HepG2 (cell line): Measurements from ENCODE around the gene NXT1. TPM values are rescaled to one million over a fixed set of nuclear protein-coding genes. Genes with fewer than 3 reads are reported as not detected.
A peak's percentile ranks its signal among the peaks of the same experiment; 100 is the strongest.

Experiments
- ARNT ChIP-seq: fragments of 450-650 bp; IDR thresholded peaks from 2 replicates; pipeline ENCODE4 v1.6.1; 2017
- ETV5 ChIP-seq: IDR thresholded peaks from 2 replicates; pipeline ENCODE4 v1.6.1; 2018; ENCODE audit warnings: missing biosample characterization, missing genetic modification reagents, inconsistent platforms, borderline replicate concordance
- EZH2 ChIP-seq: conservative IDR thresholded peaks from 2 replicates; pipeline ENCODE4 v1.6.1; 2012; ENCODE audit warnings: mild to moderate bottlenecking, low read depth, low read length, moderate library complexity
- HHEX ChIP-seq: IDR thresholded peaks from 2 replicates; pipeline ENCODE4 v1.6.1; 2016; ENCODE audit warnings: control low read depth
- KDM5B ChIP-seq: sonication (generic); formaldehyde crosslinking; IDR thresholded peaks from 2 replicates; pipeline ENCODE4 v1.4.0; 2020; ENCODE audit warnings: missing genetic modification reagents, mild to moderate bottlenecking, borderline replicate concordance
- KMT2A ChIP-seq: sonication (generic); formaldehyde crosslinking; IDR thresholded peaks from 2 replicates; pipeline ENCODE4 v1.4.0; 2020; ENCODE audit warnings: missing genetic modification reagents
- MTF1 ChIP-seq: sonication (generic); formaldehyde crosslinking; IDR thresholded peaks from 2 replicates; pipeline ENCODE4 v1.5.0; 2020; ENCODE audit warnings: missing genetic modification reagents
- NFATC3 ChIP-seq: sonication (generic); formaldehyde crosslinking; IDR thresholded peaks from 2 replicates; pipeline ENCODE4 v1.5.1; 2020; ENCODE audit warnings: mild to moderate bottlenecking, missing genetic modification reagents
- NFYC ChIP-seq: IDR thresholded peaks from 2 replicates; pipeline ENCODE4 v1.6.1; 2016; ENCODE audit warnings: missing genetic modification reagents, missing compliant biosample characterization
- RFX3 ChIP-seq: IDR thresholded peaks from 2 replicates; pipeline ENCODE4 v1.6.1; 2016; ENCODE audit warnings: missing biosample characterization, missing genetic modification reagents
- SIN3B ChIP-seq: fragments of 150-350 bp; IDR thresholded peaks from 2 replicates; pipeline ENCODE4 v1.6.1; 2014; ENCODE audit warnings: low read length
- TEAD2 ChIP-seq: sonication (generic); formaldehyde crosslinking; IDR thresholded peaks from 2 replicates; pipeline ENCODE4 v1.9.0; 2021; ENCODE audit warnings: missing genetic modification reagents
- ZC3H4 ChIP-seq: sonication (generic); formaldehyde crosslinking; IDR thresholded peaks from 2 replicates; pipeline ENCODE4 v1.4.0; 2020; ENCODE audit warnings: missing genetic modification reagents, borderline replicate concordance
- ZNF296 ChIP-seq: sonication (generic); formaldehyde crosslinking; conservative IDR thresholded peaks from 2 replicates; pipeline ENCODE4 v1.5.0; 2020; ENCODE audit warnings: mild to moderate bottlenecking, missing genetic modification reagents
- ZNF329 ChIP-seq: sonication (generic); formaldehyde crosslinking; IDR thresholded peaks from 2 replicates; pipeline ENCODE4 v1.9.0; 2021; ENCODE audit warnings: low read depth, mild to moderate bottlenecking, missing genetic modification reagents
- ZNF550 ChIP-seq: sonication (generic); formaldehyde crosslinking; IDR thresholded peaks from 2 replicates; pipeline ENCODE4 v1.4.0; 2020; ENCODE audit warnings: mild to moderate bottlenecking, missing genetic modification reagents, borderline replicate concordance
- ZNF670 ChIP-seq: sonication (generic); formaldehyde crosslinking; IDR thresholded peaks from 2 replicates; pipeline ENCODE4 v1.8.0; 2022; ENCODE audit warnings: mild to moderate bottlenecking, missing genetic modification reagents, borderline replicate concordance
- ZNF737 ChIP-seq: sonication (generic); formaldehyde crosslinking; IDR thresholded peaks from 2 replicates; pipeline ENCODE4 v1.5.0; 2020; ENCODE audit warnings: missing genetic modification reagents, mild to moderate bottlenecking, borderline replicate concordance
- ZNF781 ChIP-seq: sonication (generic); formaldehyde crosslinking; IDR thresholded peaks from 2 replicates; pipeline ENCODE4 v1.5.1; 2020; ENCODE audit warnings: borderline replicate concordance, mild to moderate bottlenecking, missing genetic modification reagents; ENCODE audit errors: not compliant biosample characterization
- polyA plus RNA-seq, 8 experiments: library from polyadenylated mRNA; depleted of rRNA in 3 of 8; stranded (reverse) in 7 of 8; unstranded in 1 of 8; fragments of >200 nt; fragmentation: Illumina TruSeq in 4 of 8; extraction: Trizol in 4 of 8; gene quantifications; 2 replicates each; pipeline versions ENCODE4 v1.2.1 to v1.2.3, GENCODE V29; 2011 to 2016; ENCODE audit warnings: low read depth in 4 of 8, missing spikeins in 1 of 8, mixed read lengths in 1 of 8; ENCODE audit not compliant: insufficient read depth in 1 of 8
- total RNA-seq, 5 experiments: library from RNA; depleted of rRNA; stranded (reverse); fragments of >200 nt; fragmentation: Illumina TruSeq; extraction: Trizol; gene quantifications; 2 replicates each; pipeline ENCODE4 v1.2.3, GENCODE V29; 2016; ENCODE audit warnings: low read depth in 1 of 5
- TF ChIP-seq, protein P1 (sequence below): sonication (generic); formaldehyde crosslinking; IDR thresholded peaks from 2 replicates; pipeline ENCODE4 v1.5.0; 2020; ENCODE audit warnings: mild to moderate bottlenecking, low read depth, missing genetic modification reagents, borderline replicate concordance
- TF ChIP-seq, protein P2 (sequence below): sonication (generic); formaldehyde crosslinking; IDR thresholded peaks from 2 replicates; pipeline ENCODE4 v1.5.1; 2020; ENCODE audit warnings: mild to moderate bottlenecking, missing genetic modification reagents, moderate library complexity
- TF ChIP-seq, protein P3 (sequence below): IDR thresholded peaks from 2 replicates; pipeline ENCODE4 v1.6.1; 2016; ENCODE audit warnings: low read depth, control low read depth
- TF ChIP-seq, protein P4 (sequence below): sonication (generic); formaldehyde crosslinking; IDR thresholded peaks from 2 replicates; pipeline ENCODE4 v1.4.0; 2020; ENCODE audit warnings: mild to moderate bottlenecking, missing genetic modification reagents

The NXT1 gene
- total and polyA plus RNA-seq, 2 of the 13 experiments (the other 11 are each of a cell fraction or from before 2014, with no cell fraction given), result 35.6 to 65.9 TPM

DNA sequence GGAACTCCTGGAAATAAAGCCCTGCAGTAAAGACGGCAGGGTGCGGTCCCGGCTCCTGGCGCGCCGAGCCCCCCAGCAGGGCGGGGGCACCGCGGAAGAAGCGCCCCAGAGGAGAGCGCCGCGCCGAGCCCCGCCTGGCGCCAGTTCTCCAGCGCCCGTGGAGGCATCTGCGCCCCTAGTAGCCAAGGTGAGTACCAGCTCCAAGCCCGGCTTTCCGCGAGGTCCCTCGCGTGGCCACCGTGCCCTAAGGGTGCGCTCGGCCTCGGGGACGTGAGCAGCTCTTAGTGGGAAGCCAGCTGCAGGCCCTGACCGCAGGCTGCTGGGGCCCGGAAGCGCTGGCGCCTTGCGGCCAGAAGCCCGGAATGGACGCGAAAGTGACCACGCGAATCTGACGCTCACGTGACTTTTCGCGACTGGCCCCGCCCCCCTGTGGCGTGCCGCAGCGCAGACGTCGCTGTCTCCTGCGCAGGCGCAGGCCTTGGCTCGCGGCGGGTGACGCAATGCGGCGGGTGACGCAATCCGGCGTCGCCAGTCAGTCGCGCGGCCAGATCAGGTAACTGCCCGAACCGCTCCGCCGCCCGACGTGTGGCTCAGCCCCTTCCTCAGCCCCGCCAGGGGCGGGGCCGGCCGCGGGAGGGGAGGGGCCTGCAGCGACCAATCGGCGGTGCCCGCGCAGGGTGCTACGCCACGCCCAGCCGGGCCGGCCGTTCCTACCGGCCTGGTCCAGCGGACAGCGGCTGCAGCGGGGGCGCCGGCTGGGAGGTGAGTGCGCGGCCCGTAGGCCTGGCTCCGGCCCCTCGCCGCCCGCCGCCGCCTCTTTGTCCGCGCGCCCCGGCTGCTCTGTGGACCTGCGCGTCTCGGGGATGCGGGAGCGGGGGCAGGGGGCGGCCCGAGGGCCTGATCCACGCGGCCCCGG lies 11.1 kb downstream of the NXT1 start, which contains the start of gene GZF1 (continued):
- TF ChIP-seq, protein P1, sequence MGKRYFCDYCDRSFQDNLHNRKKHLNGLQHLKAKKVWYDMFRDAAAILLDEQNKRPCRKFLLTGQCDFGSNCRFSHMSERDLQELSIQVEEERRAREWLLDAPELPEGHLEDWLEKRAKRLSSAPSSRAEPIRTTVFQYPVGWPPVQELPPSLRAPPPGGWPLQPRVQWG (CRISPR knock-in tag), result no peak
- peak; percentile 97 for TF ChIP-seq KDM5B (CRISPR knock-in tag)
- TF ChIP-seq ZNF670 (CRISPR knock-in tag), result peak; percentile 95; the same call in 1 of the 2 replicates
- peak; percentile 78; the same call in 1 of the 2 replicates for TF ChIP-seq MTF1
- TF ChIP-seq ZNF550 (CRISPR knock-in tag), result 0 out of 2 replicates have a peak, but pooled peaks have one; percentile 42
- TF ChIP-seq SIN3B, result no peak; the same call in 1 of the 2 replicates
- TF ChIP-seq EZH2, result no peak
- TF ChIP-seq ARNT, result no peak
- TF ChIP-seq, protein P2, sequence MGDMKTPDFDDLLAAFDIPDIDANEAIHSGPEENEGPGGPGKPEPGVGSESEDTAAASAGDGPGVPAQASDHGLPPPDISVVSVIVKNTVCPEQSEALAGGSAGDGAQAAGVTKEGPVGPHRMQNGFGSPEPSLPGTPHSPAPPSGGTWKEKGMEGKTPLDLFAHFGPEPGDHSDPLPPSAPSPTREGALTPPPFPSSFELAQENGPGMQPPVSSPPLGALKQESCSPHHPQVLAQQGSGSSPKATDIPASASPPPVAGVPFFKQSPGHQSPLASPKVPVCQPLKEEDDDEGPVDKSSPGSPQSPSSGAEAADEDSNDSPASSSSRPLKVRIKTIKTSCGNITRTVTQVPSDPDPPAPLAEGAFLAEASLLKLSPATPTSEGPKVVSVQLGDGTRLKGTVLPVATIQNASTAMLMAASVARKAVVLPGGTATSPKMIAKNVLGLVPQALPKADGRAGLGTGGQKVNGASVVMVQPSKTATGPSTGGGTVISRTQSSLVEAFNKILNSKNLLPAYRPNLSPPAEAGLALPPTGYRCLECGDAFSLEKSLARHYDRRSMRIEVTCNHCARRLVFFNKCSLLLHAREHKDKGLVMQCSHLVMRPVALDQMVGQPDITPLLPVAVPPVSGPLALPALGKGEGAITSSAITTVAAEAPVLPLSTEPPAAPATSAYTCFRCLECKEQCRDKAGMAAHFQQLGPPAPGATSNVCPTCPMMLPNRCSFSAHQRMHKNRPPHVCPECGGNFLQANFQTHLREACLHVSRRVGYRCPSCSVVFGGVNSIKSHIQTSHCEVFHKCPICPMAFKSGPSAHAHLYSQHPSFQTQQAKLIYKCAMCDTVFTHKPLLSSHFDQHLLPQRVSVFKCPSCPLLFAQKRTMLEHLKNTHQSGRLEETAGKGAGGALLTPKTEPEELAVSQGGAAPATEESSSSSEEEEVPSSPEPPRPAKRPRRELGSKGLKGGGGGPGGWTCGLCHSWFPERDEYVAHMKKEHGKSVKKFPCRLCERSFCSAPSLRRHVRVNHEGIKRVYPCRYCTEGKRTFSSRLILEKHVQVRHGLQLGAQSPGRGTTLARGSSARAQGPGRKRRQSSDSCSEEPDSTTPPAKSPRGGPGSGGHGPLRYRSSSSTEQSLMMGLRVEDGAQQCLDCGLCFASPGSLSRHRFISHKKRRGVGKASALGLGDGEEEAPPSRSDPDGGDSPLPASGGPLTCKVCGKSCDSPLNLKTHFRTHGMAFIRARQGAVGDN (CRISPR knock-in tag), result peak; percentile 97
- peak; percentile 72; the same call in 1 of the 2 replicates for TF ChIP-seq NFYC (CRISPR knock-in tag)
- TF ChIP-seq RFX3 (CRISPR knock-in tag), result no peak; the same call in none of the 2 replicates
- TF ChIP-seq, protein P3, sequence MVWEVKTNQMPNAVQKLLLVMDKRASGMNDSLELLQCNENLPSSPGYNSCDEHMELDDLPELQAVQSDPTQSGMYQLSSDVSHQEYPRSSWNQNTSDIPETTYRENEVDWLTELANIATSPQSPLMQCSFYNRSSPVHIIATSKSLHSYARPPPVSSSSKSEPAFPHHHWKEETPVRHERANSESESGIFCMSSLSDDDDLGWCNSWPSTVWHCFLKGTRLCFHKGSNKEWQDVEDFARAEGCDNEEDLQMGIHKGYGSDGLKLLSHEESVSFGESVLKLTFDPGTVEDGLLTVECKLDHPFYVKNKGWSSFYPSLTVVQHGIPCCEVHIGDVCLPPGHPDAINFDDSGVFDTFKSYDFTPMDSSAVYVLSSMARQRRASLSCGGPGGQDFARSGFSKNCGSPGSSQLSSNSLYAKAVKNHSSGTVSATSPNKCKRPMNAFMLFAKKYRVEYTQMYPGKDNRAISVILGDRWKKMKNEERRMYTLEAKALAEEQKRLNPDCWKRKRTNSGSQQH (CRISPR knock-in tag), result peak; percentile 88; the same call in 1 of the 2 replicates
- TF ChIP-seq ZNF329, result peak; percentile 95
- TF ChIP-seq NFATC3 (CRISPR knock-in tag), result peak; percentile 97
- peak; percentile 75; the same call in 1 of the 2 replicates for TF ChIP-seq ZC3H4 (CRISPR knock-in tag)
- TF ChIP-seq, protein P4, sequence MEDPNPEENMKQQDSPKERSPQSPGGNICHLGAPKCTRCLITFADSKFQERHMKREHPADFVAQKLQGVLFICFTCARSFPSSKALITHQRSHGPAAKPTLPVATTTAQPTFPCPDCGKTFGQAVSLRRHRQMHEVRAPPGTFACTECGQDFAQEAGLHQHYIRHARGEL (CRISPR knock-in tag), result peak; percentile 72; the same call in 1 of the 2 replicates
- peak; percentile 97 for TF ChIP-seq ZNF737 (CRISPR knock-in tag)
- peak; percentile 97 for TF ChIP-seq ETV5 (CRISPR knock-in tag)
- TF ChIP-seq HHEX (CRISPR knock-in tag), result no peak
- no peak for TF ChIP-seq TEAD2 (CRISPR knock-in tag)
- TF ChIP-seq ZNF781 (CRISPR knock-in tag), result peak; percentile 93
- peak; percentile 95 for TF ChIP-seq KMT2A
- peak; percentile 99 for TF ChIP-seq ZNF296 (CRISPR knock-in tag)
